ENCODE measurements around the gene RAP2A.

GRCh38 chr13:97512732-97513131 lies 78.8 kb downstream of the RAP2A start:
- TF ChIP-seq POLR2AphosphoS5 (IDR thresholded peaks at IDR 0.05; ENCODE audit: low read depth, low read length) (no peak), TAF1 (IDR thresholded peaks at IDR 0.05; ENCODE audit: borderline replicate concordance, insufficient read depth, low read length) (no peak), SIN3A (IDR thresholded peaks at IDR 0.05; ENCODE audit: borderline replicate concordance, insufficient read depth, low read length) (no peak)
- TF ChIP-seq, protein P1, sequence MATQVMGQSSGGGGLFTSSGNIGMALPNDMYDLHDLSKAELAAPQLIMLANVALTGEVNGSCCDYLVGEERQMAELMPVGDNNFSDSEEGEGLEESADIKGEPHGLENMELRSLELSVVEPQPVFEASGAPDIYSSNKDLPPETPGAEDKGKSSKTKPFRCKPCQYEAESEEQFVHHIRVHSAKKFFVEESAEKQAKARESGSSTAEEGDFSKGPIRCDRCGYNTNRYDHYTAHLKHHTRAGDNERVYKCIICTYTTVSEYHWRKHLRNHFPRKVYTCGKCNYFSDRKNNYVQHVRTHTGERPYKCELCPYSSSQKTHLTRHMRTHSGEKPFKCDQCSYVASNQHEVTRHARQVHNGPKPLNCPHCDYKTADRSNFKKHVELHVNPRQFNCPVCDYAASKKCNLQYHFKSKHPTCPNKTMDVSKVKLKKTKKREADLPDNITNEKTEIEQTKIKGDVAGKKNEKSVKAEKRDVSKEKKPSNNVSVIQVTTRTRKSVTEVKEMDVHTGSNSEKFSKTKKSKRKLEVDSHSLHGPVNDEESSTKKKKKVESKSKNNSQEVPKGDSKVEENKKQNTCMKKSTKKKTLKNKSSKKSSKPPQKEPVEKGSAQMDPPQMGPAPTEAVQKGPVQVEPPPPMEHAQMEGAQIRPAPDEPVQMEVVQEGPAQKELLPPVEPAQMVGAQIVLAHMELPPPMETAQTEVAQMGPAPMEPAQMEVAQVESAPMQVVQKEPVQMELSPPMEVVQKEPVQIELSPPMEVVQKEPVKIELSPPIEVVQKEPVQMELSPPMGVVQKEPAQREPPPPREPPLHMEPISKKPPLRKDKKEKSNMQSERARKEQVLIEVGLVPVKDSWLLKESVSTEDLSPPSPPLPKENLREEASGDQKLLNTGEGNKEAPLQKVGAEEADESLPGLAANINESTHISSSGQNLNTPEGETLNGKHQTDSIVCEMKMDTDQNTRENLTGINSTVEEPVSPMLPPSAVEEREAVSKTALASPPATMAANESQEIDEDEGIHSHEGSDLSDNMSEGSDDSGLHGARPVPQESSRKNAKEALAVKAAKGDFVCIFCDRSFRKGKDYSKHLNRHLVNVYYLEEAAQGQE (IDR thresholded peaks at IDR 0.05; ENCODE audit: insufficient read depth in 1 of 2, low read depth in 2 of 2, low read length in 2 of 2), result no peak

Measured in PFSK-1 (cell line).